DOHH2 (cell line): ENCODE data around the gene RPS27.
"Not testable (repeated sequence)": the region's sequence is repeated elsewhere in the genome, so short reads cannot be mapped to it uniquely, and the experiment has no call there.

Source experiments
- H3F3A ChIP-seq: fragments of 200-600 bp; sonication (generic), shearing (Covaris generic); 2 replicates; pipeline ENCODE4 v1.6.0; 2016; ENCODE audit warnings: antibody characterized with exemption, mild to moderate bottlenecking; ENCODE audit not compliant: control insufficient read depth, insufficient read depth
- H3K27ac ChIP-seq: fragments of 200-600 bp; sonication (generic); 2 replicates; pipeline ENCODE4 v1.5.1; 2014; ENCODE audit warnings: low read depth, mild to moderate bottlenecking, low read length, moderate library complexity
- H3K27me3 ChIP-seq: fragments of 200-600 bp; sonication (generic); 2 replicates; pipeline ENCODE4 v1.6.1; 2014; ENCODE audit warnings: mild to moderate bottlenecking, low read length, mixed read lengths; ENCODE audit not compliant: control insufficient read depth
- H3K36me3 ChIP-seq: fragments of 200-600 bp; sonication (generic); 2 replicates; pipeline ENCODE4 v1.6.1; 2014; ENCODE audit warnings: mild to moderate bottlenecking, low read length, moderate library complexity, mixed read lengths; ENCODE audit not compliant: control insufficient read depth
- H3K4me1 ChIP-seq: fragments of 200-600 bp; sonication (generic); 2 replicates; pipeline ENCODE4 v1.6.1; 2014; ENCODE audit warnings: mild to moderate bottlenecking, low read length, mixed read lengths; ENCODE audit not compliant: control insufficient read depth
- H3K4me2 ChIP-seq: fragments of 200-600 bp; sonication (generic); 2 replicates; pipeline ENCODE4 v1.6.0; 2014; ENCODE audit warnings: mild to moderate bottlenecking, low read length, moderate library complexity
- H3K4me3 ChIP-seq: fragments of 200-600 bp; sonication (generic); 2 replicates; pipeline ENCODE4 v1.5.1; 2014; ENCODE audit warnings: mild to moderate bottlenecking, low read length, mixed read lengths
- H3K79me2 ChIP-seq: fragments of 200-600 bp; sonication (generic); 2 replicates; pipeline ENCODE4 v1.6.1; 2014; ENCODE audit warnings: mild to moderate bottlenecking, low read length, mixed read lengths; ENCODE audit not compliant: control insufficient read depth
- H3K9me2 ChIP-seq: fragments of 200-600 bp; sonication (generic); replicated peaks from 2 replicates; pipeline ENCODE4 v1.6.1; 2014; ENCODE audit warnings: mild to moderate bottlenecking, low read length, mixed read lengths; ENCODE audit not compliant: control insufficient read depth
- H3K9me3 ChIP-seq: fragments of 200-600 bp; sonication (generic); 2 replicates; pipeline ENCODE4 v1.6.1; 2014; ENCODE audit warnings: antibody characterized with exemption, low read length, mixed read lengths; ENCODE audit not compliant: control insufficient read depth, insufficient read depth
- H4K20me1 ChIP-seq: fragments of 200-600 bp; sonication (generic); 2 replicates; pipeline ENCODE4 v1.6.0; 2014; ENCODE audit warnings: low read depth, mild to moderate bottlenecking, antibody characterized with exemption, low read length, moderate library complexity; ENCODE audit not compliant: control insufficient read depth, insufficient read depth
- EZH2phosphoT487 ChIP-seq: fragments of 200-600 bp; sonication (generic); IDR thresholded peaks from 2 replicates; pipeline ENCODE4 v1.6.1; 2017; ENCODE audit warnings: borderline replicate concordance, mild to moderate bottlenecking, antibody characterized with exemption, low read length, moderate library complexity, mixed read lengths
- TF ChIP-seq, protein P1 (sequence below): fragments of 200-600 bp; sonication (generic); IDR thresholded peaks from one replicate; pipeline ENCODE4 v1.5.1; 2014; ENCODE audit warnings: antibody characterized with exemption, mild to moderate bottlenecking, low read depth, low read length; ENCODE audit not compliant: poor library complexity, severe bottlenecking

Gene RPS27

DNA sequence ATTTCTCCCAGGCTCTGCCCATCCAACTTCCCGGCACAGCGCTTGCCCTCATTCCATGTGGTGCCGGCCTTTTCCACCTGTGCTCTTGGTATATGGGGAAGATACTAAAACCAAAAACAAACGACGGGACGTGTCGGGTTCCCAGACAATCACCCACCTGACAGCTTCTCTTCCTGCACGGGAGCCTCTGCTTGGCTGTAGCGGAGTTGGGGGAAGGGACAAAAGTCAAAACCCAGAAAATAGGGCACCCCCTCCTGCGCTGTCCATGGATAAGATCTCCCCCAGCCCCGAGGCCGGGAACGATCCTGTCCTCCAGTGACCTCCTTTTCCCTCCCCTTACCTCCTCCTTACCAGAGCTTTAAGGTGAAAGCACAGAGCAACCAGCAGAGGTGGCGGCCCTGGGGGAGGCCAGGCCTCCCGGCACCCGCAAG, 13.7 kb upstream of the RPS27 start:
- TF ChIP-seq, protein P1, sequence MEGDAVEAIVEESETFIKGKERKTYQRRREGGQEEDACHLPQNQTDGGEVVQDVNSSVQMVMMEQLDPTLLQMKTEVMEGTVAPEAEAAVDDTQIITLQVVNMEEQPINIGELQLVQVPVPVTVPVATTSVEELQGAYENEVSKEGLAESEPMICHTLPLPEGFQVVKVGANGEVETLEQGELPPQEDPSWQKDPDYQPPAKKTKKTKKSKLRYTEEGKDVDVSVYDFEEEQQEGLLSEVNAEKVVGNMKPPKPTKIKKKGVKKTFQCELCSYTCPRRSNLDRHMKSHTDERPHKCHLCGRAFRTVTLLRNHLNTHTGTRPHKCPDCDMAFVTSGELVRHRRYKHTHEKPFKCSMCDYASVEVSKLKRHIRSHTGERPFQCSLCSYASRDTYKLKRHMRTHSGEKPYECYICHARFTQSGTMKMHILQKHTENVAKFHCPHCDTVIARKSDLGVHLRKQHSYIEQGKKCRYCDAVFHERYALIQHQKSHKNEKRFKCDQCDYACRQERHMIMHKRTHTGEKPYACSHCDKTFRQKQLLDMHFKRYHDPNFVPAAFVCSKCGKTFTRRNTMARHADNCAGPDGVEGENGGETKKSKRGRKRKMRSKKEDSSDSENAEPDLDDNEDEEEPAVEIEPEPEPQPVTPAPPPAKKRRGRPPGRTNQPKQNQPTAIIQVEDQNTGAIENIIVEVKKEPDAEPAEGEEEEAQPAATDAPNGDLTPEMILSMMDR: peak; percentile 1
- no peak for TF ChIP-seq EZH2phosphoT487
- Histone ChIP-seq H3K9me2 (no peaks in the 10 kb centered on the region), H3K36me3 (peaks cover 50% of the 10 kb centered on the region)

DNA sequence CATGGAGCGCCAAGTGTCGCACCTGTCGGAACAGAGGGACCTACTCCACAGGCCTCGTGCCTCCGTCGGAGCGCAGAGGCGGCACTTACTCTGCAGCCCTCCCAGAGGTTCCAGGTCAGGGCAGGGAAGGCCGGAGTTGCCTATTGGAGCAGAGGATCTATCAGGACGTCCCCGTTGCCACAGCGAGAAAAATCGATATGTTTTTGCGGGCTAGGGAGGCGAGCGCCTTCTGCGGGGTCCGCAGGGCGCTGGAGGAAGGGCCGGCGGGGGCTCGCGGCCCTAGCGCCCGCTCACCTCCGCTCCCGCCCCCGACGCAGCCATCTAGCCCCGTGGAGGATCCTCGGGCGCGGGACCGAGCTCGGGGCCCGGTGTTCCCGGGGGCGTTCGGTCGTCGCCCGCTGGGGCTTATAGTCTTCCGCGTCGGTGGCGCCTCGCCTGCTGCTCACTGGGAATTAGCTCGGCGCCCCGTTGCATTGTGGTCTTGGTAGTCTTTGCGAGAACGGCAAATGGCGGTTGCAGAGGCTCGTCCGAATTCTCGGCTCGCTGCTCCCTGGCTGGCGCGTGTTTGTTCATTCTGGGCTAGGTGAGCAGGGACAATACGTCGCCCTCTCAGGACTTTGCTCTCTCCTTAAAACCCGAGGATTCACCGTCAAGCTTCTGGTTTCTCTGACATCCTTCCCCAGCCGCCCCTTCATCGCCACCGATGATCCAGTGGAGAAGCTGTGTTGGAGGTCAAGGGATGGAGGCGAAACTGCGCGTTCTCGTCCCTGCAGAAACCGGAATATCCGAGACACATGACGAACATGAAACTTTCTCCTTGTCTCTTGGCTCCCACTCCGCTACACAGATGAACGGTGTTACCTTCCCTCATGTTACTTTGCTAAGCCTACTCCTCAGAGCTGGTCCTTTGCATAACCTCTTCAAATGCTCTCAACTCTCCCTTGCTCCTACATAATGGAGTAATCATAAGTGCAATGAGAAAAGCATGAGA, 13.0 kb upstream of the RPS27 start, which contains the start of gene JTB:
JTB (minus strand) TSS at position 425 of the 991 bp plus-strand sequence; CDS start at position 3, 422 bp downstream.
- Histone ChIP-seq H3K27me3 (no peaks in the 10 kb centered on the region), H3K27ac (peak within 1 kb of the TSS; percentile 75), H4K20me1 (no peaks in the 10 kb centered on the region), H3K9me3 (no peaks in the 10 kb centered on the region), H3K4me2 (peak within 1 kb of the TSS; percentile 95), H3K4me1 (peaks cover 40% of the 10 kb centered on the region), H3K9me2 (no peaks in the 10 kb centered on the region), H3K79me2 (peaks cover 43% of the 10 kb centered on the region), H3K4me3 (peak within 1 kb of the TSS; percentile 99), H3F3A (peaks cover 15% of the 10 kb centered on the region), H3K36me3 (peaks cover 50% of the 10 kb centered on the region)
- TF ChIP-seq, protein P1: peak; percentile 4
- TF ChIP-seq EZH2phosphoT487: no peak

More for the DNA sequence above, 13.7 kb upstream of the RPS27 start:
- H3K79me2 ChIP-seq: peaks cover 43% of the 10 kb centered on the region
- H4K20me1 ChIP-seq: no peaks in the 10 kb centered on the region
- H3K27ac ChIP-seq: peak overlapping the region; percentile 75
- peaks cover 37% of the 10 kb centered on the region for H3K4me1 ChIP-seq
- H3K9me3 ChIP-seq: no peaks in the 10 kb centered on the region
- H3F3A ChIP-seq: peaks cover 17% of the 10 kb centered on the region
- no peaks in the 10 kb centered on the region for H3K27me3 ChIP-seq
- peak overlapping the region; percentile 95 for H3K4me2 ChIP-seq
- H3K4me3 ChIP-seq: peak overlapping the region; percentile 99

DNA sequence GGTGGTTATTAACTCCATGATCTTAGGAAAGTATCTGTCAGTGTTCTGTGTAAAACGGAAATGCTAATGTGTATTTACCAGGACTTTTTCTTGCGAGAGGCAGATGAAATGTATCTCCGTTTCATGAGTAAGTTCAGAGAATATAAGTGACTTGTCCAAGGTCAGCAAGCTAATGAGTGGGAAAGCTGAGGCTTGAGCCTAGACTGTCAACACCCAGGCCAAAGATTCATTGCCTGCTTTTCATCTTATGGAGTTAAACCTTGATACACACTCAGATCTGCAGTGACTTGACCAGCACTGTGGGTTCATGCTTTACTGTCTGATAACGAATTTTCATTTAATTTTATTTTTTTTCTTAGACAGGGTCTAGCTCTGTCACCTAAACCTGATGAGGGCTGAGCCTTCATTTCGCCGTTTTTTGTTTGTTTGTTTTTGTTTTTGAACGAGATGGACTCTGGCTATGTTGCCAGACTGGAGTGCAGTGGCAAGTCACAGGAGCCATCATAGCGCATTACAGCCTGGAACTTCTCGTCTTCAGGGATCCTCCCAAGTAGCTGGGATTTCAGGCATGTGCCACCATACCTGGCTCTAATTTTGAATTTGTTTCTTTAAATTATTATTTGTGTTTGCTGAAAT, 12.2 kb upstream of the RPS27 start:
- Histone ChIP-seq H3K9me3 (no peaks in the 10 kb centered on the region), H3K27me3 (no peaks in the 10 kb centered on the region), H3K79me2 (peaks cover 43% of the 10 kb centered on the region), H3K9me2 (no peaks in the 10 kb centered on the region), H3K4me3 (peak overlapping the region; percentile 99), H4K20me1 (no peaks in the 10 kb centered on the region), H3K4me2 (peak overlapping the region; percentile 95), H3F3A (peaks cover 12% of the 10 kb centered on the region), H3K36me3 (peaks cover 44% of the 10 kb centered on the region), H3K4me1 (peaks cover 40% of the 10 kb centered on the region), H3K27ac (peak overlapping the region; percentile 75)
- TF ChIP-seq, protein P1: no peak
- no peak for TF ChIP-seq EZH2phosphoT487

DNA sequence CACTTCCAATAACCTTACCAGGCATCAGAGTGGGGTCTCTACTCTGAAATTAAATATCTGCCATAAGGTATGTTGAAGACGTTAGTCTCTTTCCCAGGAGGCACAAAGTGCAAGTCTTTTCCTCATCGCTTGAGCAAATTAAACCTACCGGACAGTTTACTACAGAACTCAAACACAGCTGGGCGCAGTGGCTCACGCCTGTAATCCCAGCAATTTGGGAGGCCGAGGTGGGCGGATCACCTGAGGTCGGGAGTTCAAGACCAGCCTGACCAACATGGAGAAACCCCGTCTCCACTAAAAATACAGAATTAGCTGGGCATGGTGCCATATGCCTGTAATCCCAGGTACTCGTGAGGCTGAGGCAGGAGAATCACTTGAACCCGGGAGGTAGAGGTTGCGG, 11.5 kb upstream of the RPS27 start:
- H4K20me1 ChIP-seq, H3K27me3 ChIP-seq, H3K27ac ChIP-seq, H3F3A ChIP-seq, H3K9me2 ChIP-seq, H3K9me3 ChIP-seq: not testable (repeated sequence)
- Histone ChIP-seq H3K4me1 (peaks cover 38% of the 10 kb centered on the region), H3K79me2 (peaks cover 41% of the 10 kb centered on the region), H3K36me3 (peaks cover 37% of the 10 kb centered on the region), H3K4me3 (peak overlapping the region; percentile 99), H3K4me2 (peak overlapping the region; percentile 95)

DNA sequence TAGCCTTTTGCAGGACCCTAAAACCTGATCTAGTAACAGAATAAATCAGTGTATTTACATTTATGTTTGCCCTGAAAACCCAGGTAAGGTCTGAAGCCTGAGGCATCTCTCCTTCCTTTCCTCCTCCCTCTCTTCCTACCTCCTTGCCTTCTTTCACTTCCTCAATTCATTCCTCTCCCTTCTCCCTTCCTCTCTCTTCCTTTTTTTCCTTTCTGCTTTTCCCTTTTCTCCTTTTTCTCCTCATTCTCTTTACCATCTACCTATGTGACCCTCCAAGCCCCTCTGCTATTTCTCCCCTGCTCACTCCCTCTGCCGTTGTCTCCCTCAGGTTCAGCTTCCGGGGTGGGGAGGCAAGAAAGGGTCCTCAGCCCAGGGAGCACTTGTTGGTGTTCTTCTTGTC, 8.8 kb upstream of the RPS27 start:
- not testable (repeated sequence) for H3K9me2 ChIP-seq, H3K4me2 ChIP-seq, H3K9me3 ChIP-seq, H3K27ac ChIP-seq, H3F3A ChIP-seq, H3K4me3 ChIP-seq, H3K27me3 ChIP-seq, H4K20me1 ChIP-seq
- H3K4me1 ChIP-seq: peaks cover 50% of the 10 kb centered on the region
- peaks cover 27% of the 10 kb centered on the region for H3K79me2 ChIP-seq
- H3K36me3 ChIP-seq: peaks cover 12% of the 10 kb centered on the region
